ENCODE data around the gene ZNF692.

DNA sequence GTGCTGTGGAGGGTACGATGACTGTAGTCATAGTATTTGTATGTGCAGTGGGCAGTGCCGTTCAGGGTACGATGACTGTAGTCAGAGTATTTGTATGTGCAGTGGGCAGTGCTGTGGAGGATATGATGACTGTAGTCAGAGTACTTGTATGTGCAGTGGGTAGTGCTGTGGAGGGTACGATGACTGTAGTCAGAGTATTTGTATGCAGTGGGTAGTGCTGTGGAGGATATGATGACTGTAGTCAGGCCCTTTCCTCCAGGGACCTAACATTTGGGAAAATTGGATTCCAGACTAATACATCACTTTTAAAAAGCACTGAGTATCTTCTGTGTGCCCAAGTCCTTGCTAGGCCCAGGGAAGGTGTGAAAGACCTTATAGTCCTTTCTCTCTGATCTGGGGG is 17.9 kb downstream of the ZNF692 start:
- TF ChIP-seq, protein P1, sequence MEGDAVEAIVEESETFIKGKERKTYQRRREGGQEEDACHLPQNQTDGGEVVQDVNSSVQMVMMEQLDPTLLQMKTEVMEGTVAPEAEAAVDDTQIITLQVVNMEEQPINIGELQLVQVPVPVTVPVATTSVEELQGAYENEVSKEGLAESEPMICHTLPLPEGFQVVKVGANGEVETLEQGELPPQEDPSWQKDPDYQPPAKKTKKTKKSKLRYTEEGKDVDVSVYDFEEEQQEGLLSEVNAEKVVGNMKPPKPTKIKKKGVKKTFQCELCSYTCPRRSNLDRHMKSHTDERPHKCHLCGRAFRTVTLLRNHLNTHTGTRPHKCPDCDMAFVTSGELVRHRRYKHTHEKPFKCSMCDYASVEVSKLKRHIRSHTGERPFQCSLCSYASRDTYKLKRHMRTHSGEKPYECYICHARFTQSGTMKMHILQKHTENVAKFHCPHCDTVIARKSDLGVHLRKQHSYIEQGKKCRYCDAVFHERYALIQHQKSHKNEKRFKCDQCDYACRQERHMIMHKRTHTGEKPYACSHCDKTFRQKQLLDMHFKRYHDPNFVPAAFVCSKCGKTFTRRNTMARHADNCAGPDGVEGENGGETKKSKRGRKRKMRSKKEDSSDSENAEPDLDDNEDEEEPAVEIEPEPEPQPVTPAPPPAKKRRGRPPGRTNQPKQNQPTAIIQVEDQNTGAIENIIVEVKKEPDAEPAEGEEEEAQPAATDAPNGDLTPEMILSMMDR (IDR thresholded peaks at IDR 0.05): no peak
- TF ChIP-seq POLR2A (IDR thresholded peaks at IDR 0.05): no peak

All from prostate gland (tissue), 2 donors.